ENCODE measurements around the gene ETNK2.
A peak's percentile ranks its signal among the peaks of the same experiment; 100 is the strongest.
"Not testable (repeated sequence)": the region's sequence is repeated elsewhere in the genome, so short reads cannot be mapped to it uniquely, and the experiment has no call there.

ETNK2 gene

DNA sequence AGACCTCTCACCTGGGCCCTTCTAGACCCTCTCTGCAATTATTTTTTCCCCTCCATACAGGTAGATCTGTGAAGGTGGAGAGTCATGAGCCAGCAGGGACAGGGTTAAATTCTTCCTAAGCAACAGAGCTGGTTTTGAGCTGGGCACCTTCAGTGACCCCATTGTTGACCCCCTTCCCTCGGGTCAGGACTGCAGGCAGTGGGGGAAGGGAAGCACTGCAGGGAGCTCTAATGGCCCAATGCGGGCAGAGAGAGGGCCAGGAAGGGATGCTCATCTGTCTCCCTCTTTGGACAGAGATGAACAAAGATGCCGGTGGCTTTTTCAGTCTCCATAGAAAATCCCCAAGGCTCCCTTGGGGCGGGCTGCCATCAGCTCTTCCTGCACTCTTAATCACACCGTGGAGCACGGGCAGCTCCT is 57.5 kb downstream of the ETNK2 start:
- DNase-seq, result no peak

DNA sequence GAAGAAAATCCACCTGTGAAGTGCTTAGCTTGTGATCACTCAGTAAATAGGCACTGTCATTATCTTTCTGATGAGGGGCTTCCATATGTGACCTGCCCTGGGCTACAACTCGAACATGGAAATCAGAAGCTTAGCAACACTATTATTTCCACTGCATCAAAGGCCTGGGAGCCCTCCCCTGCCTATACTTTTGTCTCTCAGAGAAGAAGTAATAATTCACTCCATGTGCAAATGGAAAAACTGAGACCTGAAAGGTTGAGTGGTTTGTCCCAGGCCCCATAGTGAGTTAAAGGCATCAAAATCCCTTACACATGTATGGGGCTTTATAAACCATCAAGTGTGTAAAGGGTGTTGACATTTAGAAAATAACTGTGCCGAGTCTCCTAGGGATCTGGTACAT is 58.1 kb downstream of the ETNK2 start:
- DNase-seq, result no peak

DNA sequence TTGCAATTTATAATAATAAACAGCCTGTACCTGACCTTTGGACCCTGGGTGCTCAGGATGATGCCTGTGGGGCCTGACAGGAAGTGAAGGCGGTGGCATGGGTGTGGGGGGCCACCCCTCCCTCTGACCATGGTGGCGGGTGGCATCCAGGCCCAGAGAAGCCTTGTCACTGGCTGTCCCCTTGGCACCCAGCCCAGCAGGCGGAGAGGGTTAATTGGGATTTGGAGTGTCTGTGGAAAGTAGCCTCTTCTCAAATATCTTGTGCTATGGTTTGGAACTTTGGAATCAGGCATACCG is 58.5 kb downstream of the ETNK2 start:
- peak; percentile 41 for DNase-seq

DNA sequence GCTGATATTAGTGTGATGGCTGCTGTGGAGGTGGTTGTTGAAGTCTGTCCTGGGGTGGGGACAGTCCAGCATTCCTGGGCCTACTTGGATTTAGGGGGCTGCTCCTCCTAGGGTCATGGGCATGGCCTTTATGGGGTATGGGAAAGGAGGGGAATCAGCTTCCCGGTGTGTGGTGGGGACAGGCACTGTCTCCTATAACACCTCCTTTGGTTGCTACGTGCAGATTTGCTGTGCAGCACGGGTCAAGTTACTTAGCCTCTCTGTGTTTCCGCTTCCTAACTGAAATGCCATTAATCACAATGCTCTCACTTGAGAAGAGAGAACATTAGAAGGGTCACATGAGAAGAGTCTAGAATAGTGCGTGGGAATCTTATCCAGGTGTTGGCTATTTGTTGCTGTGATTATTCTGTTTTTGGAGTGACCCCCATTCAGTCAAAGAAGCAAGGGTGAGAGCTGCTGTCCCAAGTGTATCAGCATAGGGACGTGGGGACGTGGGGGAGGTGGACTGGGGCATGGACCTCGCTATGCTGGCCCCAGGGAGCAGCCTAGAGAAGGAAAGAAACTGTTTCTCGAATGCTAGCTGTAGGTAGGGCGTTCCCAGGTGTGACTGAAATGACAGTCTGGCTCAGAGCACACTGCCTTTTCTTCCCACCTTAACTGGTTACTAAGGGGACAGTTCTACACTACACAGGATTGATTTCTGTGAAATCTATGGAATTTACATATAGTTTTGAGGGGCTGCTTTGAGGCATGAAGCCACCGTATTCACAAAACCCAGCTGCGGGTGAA is 59.0 kb downstream of the ETNK2 start:
- DNase-seq, result no peak

DNA sequence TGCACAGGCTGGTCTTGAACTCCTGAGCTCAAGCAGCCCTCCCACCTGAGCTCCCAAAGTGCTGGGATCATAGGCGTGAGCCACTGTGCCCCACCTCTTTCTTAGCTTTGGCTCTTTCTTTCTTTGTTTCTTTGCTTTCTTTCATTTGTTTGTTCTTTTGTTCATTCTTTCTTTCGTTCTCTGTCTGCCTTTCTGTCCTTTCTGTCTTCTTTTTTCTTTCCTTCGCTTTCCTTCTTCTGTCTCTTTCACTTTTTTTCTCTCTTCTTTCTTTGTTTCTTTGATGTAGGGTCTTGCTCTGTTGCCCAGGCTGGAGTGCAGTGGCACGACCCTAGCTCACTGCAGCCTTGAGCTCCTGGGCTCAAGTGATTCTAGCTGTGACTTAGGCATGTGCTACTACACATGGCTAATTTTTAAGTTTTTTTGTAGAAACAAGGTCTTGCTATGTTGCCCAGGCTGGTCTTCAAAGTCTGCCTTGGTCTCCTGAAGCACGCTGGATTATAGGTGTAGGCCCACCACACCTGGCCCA is 60.0 kb downstream of the ETNK2 start:
- DNase-seq, result no peak

DNA sequence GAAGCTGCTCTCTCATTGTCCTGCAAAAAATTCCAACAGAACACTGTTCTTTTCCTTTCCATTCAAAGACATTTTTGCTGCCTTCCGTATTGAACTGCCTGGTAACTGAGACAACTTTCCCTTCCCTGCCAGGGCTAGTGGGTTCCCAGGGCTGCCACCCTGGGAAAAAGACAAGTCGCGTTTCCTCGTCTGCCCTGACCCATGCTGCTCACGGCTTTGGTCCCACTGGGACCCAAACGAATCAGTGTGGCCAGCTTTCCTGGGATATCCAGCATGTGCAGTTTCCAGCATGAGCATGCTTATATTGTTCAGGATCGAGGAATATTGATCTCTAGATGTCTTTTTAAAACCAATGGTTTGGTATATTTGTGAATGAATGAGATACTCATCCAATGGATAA is 60.8 kb downstream of the ETNK2 start:
- no peak for DNase-seq

DNA sequence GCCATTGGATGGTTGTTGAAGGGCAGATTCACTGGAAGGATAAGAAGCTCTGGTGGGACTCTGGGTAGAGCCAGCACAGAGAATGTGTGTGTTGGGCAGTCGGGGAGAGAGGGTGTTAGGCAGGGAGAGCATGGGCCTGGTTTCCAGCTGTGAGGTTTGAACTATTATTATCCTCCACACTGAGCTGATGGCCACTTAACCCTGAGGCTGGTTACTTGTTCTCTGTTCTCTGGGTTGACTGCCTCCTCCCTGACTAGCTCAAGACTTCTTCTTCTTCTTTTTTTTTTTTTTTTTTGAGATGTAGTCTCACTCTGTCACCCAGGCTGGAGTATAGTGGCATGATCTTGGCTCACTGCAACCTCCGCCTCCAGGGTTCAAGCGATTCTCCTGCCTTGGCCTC is 61.7 kb downstream of the ETNK2 start:
- DNase-seq, result not testable (repeated sequence)

DNA sequence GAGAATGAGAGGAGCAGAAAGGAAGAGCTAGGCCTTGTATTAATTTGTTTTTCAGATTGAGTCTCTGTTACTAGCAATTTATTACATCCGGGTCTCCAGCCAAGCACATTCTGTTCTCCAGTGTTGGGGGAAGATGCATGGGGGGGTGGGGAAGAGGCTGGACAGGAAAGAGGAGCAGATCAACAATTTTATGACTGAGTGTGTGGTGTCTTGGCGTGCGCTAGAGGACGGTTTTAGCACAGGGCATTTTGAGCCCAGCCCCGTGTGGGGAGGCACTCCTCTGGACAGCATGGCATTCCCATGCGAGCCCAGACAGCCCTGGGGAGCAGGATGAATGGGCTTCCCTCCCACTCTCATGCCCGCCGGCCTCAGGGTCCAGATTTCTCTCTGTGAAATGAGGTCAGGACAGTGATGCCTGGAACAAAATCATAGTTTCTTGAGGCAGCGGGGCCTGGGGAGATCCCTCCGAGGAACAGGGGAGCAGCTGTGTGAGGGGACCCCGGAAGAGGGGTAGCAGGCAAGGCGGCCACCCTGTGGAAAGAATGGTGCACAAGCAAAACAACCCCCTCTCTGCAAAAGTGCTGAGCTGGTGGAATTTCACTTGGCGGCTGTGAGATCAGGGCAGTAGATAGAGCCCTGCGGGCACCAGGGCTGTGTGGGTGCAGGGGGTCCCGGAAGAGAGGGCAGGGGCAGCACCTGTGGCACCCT is 62.6 kb downstream of the ETNK2 start:
- no peak for DNase-seq

DNA sequence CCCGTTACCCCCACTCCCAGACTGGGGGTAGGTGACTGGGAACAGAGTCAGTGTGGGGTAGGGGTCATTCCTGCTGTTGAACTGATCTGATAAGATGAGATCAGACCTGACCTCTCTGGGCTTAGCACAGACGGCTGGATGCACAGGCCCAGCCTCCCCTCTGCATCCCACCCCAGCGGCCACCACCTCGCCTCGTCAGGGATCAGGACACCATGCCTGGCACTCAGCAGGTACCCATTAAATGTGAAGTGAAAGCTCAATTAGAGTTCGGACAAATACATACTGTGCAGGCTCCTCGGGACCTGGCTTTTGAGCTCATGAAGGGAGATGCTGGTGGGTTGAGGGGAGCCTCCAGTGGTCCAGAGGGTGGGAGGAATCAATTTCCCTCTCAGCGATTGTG is 63.2 kb downstream of the ETNK2 start:
- DNase-seq, result no peak

DNA sequence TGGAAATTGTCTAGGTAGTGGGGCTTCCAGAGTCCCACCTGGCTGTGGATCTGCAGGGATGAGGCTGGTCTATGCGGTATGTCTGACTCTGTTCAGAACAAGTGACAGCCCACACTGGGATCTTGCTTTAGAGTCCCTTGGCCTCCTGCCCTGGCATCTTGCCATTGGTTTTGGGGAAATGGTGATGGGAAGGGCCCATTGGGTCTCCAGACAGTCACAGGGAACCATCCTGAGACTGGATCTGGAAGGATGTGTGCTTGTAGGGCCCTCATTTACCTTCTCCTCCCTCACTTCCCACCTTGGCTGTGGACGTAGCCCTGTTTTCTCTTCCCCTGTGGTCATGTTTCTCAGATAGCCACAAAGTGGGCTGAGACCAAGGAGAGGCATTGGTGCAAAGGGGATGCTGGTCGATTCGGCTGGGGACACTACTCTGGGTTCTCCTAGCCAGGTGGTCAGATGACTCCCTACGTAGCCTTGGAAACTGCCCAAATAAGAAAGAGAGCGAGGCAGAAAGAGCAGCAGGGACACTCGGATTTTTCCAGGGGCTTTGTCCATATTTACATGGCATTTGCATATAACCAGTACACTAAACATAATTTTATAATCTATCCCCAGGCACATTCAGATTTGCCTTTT is 63.8 kb downstream of the ETNK2 start:
- peak; percentile 22 for DNase-seq

DNA sequence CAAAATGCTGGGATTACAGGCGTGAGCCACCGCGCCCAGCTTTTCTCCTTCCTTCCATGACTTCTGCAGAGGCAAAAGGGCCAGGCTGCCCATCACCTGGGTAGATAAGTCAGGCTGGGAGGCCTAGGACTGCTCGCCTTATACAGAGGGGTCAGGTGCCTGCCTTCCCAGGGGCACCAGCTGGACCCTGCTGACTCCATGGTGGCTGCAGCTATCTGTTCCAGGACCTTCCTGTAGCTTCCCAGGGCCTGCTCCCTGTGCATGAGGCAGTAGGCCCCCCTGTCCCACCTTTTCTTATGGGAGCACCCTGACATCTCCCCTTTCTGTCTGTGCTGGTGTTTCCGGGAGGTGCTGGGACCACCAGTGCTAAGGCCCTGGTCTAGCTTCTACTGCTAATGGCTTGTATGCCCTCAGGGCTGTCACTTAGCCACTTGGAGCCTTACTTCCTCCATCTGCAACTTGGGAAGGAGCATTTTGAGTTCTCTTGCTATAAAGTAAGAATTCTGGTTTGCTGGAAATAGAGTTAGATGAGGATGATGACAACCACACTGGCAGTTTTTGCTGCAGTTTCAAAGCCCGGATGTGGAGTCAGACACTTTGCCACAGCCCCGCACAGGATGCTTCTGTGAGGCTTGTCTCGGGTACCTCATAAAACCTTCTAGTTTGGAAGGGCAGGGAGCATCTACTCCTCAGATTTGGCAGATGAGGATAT is 64.5 kb downstream of the ETNK2 start:
- DNase-seq, result peak; percentile 23

DNA sequence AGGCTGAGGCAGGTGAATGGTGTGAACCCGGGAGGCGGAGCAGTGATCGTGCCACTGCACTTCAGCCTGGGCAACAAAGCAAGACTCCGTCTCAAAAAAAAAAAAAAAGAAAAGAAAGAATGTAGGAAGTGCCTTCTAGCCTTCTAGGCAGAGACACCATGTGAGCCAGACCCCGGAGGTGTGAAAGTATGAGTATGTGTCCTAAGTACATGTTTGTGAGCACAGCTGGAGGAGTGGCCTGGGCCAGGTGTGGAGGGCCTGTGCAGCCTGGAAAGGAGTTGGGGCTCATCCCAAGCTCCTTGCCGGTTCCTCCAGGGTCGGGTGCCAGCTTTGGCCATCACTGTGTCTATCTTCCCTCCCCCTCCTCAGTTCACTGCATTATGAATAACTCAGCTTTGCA is 66.0 kb downstream of the ETNK2 start:
- DNase-seq, result peak; percentile 43

DNA sequence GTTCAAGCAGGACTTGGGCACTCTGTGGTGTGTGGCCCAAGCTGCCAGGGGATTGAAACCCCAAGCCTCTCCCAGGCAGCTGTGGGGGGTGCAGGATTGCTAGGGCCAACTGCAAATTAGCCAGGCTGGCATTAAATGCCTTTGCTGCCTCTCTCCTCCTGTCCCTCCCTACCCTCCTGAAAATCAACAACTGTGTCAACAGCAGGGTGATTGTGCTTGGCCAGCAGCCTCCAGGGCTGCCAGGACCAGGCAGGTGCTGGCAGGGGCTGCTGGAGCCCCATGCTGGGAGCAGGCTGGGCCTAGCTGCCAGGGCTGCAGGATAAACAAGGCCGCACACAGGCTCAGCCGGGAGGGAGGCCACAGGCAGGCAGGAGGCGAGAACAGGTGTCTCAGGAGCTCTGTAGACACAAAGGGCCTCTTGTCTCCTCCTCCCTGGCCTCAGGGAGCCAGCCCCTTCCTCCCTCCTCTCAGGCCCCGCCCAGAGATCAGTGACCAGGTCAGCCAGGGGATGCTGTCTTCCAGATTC is 67.5 kb downstream of the ETNK2 start:
- DNase-seq, result peak; percentile 94

DNA sequence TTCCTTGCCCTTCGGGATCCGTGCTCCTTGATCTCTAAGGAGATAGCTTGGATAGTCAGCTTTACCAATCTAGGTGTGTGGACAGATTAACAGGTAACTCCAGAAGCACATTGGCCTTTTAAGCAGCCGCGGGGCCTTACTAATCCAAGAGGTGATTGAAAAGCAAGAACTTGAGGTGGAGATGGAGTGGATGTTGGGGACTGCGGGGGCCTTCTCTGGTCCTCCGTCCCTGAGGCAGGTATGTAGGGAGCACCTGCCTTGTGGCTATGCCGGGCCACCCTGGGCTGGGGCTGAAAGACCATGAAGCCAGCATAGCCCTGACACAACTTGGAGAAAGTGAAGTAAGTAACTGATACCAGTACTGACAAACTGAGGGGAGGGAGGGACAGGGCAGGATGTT is 68.4 kb downstream of the ETNK2 start:
- DNase-seq, result no peak

DNA sequence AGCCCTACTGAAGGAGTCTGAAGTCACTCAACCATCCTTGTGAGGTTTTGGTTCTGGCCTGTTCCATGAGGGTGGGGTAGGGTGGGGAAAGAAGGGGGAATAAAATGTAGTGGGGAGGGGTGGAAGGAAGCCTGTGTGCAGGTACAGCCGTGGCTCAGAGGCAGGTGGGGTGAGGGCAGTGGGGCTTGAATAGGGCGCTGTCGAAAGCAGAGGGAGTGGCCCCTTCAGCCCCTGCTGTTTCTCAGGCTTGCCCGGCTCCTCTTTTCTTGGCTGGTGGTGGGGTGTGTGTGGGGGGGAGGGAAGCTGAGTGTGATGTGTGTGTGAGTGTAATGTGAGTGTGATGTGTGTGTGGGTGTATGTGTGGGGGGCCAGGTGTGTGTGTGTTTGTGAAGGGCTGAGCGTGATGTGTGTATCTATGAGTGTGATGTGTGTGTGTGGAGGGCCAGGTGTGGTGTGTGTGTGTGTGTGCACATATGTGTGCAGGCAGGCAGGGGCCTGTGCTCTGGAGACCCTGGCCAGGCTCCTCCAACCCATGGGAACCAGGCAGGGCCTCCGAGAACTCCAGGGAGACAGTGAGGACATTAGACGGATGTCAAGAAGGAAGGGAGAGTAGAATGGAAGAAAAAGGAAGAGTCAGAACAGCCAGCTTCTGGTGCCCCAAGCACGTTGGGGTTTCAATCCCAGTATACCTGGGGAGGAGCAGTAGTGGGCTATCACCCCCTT is 69.9 kb downstream of the ETNK2 start:
- no peak for DNase-seq

DNA sequence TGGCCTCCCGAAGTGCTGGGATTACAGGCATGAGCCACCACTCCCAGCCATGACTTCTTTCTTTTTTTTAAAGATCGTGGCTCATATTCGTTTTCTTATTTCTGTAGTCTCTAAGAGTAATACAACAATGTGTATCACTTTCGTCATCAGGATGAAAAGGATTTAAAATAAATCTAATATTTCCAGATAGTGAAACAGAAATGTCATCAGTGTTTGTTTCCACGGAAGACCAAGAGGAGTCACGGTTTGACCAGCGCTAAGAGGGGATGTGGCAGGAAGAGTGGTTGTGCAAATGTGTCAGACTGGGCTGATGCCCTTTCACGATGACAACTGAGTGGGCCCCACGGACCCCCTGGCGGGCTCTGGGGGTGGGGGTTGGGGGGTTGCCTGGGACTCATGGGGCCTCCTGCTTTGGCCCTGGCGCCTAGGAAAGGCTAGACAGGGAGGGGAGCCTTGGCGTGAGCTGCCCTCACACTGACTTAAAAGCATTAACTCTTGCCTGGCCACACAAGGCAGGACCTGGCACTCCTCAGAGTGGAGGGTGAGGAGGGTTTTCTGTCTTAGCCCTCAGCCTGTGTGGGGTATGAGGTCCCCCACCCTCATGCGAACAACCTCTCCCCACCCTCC is 70.6 kb downstream of the ETNK2 start:
- no peak for DNase-seq

Data from RPMI8226 (cell line).